Middle frontal gyrus (tissue), 1 donor: ENCODE data around the gene IL2RA.
"Not testable (repeated sequence)": the region's sequence is repeated elsewhere in the genome, so short reads cannot be mapped to it uniquely, and the experiment has no call there.

Experiments used
- DNase-seq: peaks from one replicate; pipeline ENCODE4 v3.0.0-alpha.2; 2015; ENCODE audit warnings: low spot score; ENCODE audit errors: extremely low spot score

The IL2RA gene

DNA sequence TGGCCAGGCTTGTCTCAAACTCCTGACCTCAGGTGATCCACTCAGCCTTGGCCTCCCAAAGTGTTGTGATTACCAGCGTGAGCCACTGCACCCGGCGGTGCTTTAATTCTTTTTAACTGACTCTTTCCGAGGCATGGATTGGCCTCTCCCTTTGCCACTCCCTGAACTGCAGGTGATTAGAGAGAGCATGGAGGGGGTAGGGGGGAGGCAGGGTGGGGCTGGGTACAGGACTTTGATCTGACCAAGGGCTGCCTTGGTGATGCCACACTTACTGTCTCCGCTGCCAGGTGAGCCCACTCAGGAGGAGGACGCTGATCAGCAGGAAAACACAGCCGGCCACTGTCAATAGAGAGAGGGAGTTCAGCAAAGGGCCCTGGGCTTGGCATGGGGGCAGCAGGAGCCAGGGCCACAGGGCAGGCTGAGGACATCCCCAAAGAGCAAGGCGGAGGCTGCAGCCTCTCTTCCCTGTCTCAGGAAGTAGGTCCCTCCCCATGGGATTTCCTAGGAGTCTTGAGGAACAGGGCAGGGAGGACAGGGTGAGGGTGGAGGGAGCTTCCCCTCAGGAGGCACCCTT lies 44.3 kb downstream of the IL2RA start:
- DNase-seq, result no peak

DNA sequence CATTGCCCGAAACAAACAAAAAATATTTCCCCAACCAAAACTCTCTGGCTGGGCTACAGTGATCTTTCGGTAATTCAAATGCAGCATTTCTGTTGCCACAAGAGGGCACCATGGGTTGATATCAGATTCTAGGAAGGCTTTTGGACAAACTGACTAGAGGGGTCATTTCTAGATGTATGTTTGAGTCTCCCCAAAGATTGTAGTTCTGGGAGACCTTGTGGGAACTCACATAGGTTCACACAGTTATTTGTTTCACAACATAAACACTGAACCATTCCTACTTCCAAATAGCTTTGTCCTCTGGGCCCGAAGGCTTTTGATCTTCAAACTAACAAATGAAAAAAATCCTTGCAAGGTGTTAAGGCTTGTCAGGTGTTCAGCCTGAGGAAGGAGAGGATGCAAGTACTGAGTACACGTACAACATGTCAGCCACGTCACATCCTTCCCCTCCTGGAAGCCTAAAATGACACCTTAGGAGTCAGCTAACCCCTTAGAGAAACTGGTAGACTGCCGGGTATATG lies 47.9 kb downstream of the IL2RA start:
- peak; percentile 46 for DNase-seq

DNA sequence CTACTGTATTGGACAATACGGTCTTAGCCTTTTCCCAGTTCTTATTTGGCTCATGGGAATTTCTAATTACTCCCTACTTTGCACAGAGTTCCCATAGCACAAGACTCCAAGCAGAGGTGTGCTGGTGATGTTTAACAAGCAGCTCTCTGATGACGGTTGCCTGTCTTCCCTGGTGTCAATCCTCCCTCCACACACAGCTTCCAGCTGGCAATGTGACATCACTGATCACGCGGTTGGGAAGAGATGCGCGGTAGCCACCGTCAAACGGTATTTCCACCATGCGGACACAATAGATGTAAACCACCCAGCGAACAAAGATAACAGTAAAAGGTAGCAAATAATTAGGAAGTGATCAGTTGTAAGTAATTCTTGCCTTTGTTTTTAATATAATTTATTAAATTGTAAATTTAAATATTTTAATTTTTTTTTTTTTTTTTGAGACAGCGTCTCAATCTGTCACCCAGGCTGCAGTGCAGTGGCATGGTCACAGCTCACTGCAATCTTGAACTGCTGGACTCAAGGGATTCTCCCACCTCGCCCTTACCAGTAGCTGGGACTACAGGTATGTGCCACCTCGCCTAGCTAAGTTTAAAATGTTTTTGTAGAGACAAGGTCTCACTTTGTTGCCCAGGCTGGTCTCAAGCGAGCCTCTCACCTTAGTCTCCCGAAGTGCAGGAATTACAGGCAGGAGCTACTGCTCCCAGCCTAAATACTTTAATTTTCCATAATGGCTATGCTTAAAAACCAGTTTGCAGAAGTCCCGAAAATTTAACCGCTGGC lies 48.6 kb downstream of the IL2RA start:
- DNase-seq, result no peak

DNA sequence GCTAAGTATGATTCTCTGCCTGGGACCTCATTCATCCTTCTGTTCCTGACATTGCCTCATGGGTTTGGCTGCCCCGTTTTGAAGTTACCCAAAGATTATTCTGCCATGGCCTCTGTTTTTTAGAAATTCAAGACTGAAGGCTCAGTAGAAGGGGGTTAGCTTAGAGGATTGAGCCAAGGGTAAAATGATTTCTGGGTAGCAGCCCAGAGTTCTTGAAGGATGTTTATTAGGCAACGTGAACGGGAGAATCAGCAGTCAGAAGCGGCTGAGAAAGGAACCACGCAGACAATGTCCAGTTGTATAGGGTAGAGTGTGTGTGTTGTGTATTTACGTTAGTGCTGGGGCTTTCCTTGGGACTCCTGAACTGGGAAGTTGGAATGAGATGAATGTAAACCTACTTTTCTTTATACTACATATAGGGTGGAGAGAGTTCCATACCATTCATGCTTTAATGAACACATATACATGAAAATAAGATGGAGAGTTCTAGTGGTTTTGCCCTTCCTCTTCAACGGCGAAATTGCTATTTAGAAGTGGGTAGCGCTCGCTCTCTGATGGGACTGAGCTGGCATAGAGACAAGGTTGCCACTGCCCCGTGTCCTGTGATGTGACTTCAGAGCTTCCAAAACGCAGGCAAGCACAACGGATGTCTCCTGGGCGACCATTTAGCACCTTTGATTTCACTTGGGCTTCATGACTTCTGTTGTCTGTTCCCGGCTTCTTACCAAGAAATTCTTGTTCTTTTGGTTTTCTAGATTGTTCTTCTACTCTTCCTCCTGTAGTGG lies 49.9 kb downstream of the IL2RA start:
- DNase-seq, result no peak

GRCh38 chr10:6011558-6011957 lies 50.6 kb downstream of the IL2RA start:
- no peak for DNase-seq

DNA sequence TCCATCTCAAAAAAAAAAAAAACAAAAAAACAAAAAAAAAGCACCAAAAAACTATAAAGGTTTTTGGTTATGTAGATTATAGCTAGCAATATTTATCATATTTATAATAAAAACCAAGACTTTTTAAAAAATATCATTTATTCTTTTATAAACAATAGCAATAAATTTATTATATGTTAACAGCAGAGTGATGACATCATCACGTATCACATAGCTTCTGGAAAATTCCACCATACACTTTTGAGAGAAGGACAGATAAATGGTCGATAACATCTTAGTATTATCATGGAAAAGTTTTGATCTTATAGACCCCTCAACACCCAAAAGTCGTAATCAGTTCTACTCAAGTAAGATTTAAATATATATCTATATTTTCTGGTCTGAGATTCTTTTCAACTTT lies 51.6 kb downstream of the IL2RA start:
- DNase-seq, result no peak

GRCh38 chr10:6009961-6010360 lies 52.2 kb downstream of the IL2RA start:
- DNase-seq, result no peak

DNA sequence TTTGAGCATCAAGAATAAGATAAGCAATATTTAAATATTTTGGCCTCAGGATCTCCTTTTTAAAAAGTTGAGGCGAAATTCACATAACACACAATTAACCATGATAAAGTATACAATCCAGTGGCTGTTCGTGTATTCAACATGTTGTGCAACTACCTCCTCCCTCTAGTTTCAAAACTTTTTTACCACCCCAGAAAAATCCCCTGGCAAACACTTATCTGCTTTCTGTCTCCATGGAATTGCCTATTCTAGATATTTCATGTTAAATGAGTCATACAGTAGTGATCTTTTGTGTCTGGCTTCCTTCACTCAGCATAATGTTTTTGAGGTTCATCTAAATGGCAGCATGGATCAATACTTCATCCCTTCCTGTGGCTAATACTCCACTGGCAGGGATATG lies 53.0 kb downstream of the IL2RA start:
- no peak for DNase-seq

DNA sequence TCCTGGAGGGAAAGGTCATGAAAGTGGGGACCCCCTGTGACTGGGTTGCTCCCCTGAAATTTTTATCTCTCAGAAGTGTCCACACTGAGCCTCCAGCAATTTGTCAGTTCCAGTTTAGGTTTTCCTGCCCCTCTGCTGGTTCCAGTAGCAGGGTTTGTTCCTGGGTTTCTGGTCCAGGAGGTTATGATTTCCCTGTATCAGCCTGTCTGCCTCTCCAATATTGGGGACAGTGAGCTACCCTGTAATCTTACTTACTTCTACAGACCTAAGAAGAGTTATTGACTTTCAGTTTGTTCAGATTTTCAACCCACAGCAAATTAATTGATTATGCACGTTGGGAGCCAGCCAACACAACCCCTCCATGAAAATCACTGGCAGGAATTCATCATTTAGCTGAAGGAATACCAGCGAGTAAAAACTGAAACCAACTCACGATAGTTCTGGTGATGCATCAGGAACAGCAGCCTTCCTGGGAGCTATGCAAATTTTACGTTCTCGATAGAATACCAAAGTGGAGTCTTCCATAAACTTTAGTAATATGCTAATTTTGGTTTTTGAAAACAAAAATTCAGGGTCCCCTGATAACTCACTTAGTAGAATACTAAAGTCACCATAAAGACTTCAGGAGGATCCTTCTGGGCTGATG lies 53.5 kb downstream of the IL2RA start:
- DNase-seq, result no peak

DNA sequence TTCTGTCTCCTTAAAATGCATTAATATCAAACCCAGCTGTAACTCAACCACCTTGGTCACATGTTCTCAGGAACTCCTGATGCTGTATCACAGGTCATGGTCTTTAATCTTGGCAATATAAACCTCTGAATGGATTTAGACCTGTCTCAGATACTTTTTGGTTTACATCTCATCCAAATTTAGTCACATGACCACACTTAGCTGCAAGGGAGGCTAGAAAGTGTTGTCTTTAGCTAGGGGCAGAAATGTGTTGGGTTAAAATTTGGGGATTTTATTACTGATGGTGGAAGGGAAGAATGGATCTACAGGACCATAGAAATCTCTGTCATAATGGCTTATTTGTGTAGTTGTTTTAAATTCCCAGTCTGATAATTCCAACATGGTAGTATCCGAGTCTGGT lies 55.2 kb downstream of the IL2RA start:
- DNase-seq, result no peak

DNA sequence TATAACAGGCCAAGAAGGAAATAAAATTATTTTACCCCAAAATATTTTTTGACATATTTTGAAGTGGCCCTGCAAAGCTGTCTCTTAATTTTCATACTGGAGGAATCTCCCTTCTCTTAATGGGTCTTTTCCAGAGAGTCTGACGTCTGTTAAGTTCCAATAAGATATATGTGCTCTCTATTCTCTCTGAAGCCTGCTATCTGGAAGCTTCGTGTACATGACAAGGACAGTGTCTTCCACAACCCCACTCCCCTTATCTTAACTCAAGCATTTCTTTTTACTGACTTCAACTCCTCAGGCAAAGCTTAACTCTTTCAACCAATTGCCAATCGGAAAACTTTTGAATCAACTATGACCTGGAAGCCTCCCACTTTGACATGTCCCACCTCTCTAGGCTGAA lies 55.6 kb downstream of the IL2RA start:
- no peak for DNase-seq

GRCh38 chr10:6005856-6006395 lies 56.2 kb downstream of the IL2RA start:
- DNase-seq, result no peak

DNA sequence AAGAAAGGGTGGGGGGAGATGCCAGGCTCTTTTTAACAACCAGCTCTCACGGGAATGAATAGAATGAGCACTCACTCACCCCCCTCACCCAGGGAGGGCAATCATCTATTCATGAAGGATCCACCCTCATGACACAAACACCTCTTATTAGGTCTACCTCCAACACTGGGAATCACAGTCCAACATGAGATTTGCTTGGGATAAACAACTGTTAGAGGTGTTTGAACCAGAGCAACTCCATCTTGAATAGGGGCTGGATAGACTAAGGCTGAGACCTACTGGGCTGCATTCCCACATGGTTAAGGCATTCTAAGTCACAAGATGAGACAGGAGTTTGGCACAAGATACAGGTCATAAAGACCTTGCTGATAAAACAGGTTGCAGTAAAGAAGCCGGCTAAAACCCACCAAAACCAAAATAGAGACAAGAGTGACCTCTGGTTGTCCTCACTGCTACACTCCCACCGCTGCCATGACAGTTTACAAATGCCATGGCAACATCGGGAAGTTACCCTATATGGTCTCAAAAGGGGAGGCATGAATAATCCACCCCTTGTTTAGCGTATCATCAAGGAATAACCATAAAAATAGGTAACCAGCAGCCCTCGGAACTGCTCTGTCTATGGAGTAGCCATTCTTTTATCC lies 56.9 kb downstream of the IL2RA start:
- not testable (repeated sequence) for DNase-seq

GRCh38 chr10:6002809-6003510 lies 59.2 kb downstream of the IL2RA start:
- no peak for DNase-seq

GRCh38 chr10:5999440-6000165 lies 62.6 kb downstream of the IL2RA start:
- no peak for DNase-seq

DNA sequence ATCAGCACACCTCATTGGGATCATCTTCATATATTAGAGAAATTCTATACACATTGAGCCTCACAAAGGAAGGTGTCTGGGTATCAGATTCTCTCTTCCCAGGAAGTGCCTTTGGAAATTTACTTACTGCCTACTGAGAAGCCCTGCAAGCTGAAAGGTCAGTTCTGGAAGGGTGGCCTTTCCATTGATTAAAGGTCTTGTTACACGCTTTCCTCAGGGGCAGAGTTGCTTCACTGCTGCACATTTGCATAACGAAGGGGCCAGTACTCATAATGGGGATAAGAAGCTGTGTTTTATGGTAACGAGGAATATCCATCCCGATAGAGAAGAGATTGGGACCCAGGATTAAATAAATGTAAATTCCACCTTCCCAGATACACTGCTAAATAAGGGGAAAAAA lies 65.5 kb downstream of the IL2RA start:
- DNase-seq, result no peak

- DNase-seq, result no peak
Observed at GRCh38 chr10:5992398-5992797, 69.8 kb downstream of the IL2RA start.

- DNase-seq, result no peak
Observed at GRCh38 chr10:5991708-5992107, 70.5 kb downstream of the IL2RA start.

GRCh38 chr10:5989756-5990155 lies 72.4 kb downstream of the IL2RA start:
- no peak for DNase-seq
